Measurements from ENCODE around the gene VAV3. TPM values are rescaled to one million over a fixed set of nuclear protein-coding genes. Genes with fewer than 3 reads are reported as not detected.

VAV3 gene
- total RNA-seq, 4 donors from 2014 or later, result 44.1 to 123 (median 111) TPM

DNA sequence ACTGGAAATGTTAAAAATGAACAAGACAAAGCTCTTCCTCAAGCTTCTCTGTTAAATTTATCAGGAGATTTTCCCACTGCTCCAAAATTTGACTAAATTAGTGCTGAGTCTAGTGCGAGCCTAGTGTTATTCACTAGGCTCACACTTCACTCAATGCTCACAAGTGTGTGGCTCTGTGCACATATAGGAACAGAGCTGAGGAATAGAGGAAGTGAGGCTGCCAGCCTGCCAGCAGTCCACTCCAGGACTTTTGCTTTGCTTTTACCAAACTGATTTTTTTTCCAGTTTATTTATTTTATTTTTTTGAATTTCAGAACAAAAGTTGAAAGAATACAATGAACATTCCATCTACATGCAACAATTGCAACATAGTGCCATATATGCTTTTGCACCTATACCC, 87.2 kb downstream of the VAV3 start:
- H3K27me3 ChIP-seq, result no peaks in the 10 kb centered on the region
- no peak for TF ChIP-seq EP300 (IDR thresholded peaks at IDR 0.05; ENCODE audit: low read depth)
- TF ChIP-seq POLR2A (IDR thresholded peaks at IDR 0.05), result no peak
- no peak for TF ChIP-seq POLR2AphosphoS5 (IDR thresholded peaks at IDR 0.05)
- TF ChIP-seq, protein P1, sequence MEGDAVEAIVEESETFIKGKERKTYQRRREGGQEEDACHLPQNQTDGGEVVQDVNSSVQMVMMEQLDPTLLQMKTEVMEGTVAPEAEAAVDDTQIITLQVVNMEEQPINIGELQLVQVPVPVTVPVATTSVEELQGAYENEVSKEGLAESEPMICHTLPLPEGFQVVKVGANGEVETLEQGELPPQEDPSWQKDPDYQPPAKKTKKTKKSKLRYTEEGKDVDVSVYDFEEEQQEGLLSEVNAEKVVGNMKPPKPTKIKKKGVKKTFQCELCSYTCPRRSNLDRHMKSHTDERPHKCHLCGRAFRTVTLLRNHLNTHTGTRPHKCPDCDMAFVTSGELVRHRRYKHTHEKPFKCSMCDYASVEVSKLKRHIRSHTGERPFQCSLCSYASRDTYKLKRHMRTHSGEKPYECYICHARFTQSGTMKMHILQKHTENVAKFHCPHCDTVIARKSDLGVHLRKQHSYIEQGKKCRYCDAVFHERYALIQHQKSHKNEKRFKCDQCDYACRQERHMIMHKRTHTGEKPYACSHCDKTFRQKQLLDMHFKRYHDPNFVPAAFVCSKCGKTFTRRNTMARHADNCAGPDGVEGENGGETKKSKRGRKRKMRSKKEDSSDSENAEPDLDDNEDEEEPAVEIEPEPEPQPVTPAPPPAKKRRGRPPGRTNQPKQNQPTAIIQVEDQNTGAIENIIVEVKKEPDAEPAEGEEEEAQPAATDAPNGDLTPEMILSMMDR (IDR thresholded peaks at IDR 0.05), result no peak
- peaks cover 0 to 5% (median 0%) of the 10 kb centered on the region in 4 donors for H3K4me1 ChIP-seq
- no peak overlapping the region for H3K27ac ChIP-seq
- 55 to 85% methylated on average over 1 of the region's 1 CpG for WGBS, 2 donors (ENCODE audit: low coverage in 1 of 2)
- intact Hi-C loops (cut with DNase I; ENCODE audit: low total_unique reads), result no loop called here
- no peaks in the 10 kb centered on the region for H3K36me3 ChIP-seq
- H3K4me3 ChIP-seq, result no peak overlapping the region
- no peaks in the 10 kb centered on the region for H3K9me3 ChIP-seq
- no peak for DNase-seq
- in situ Hi-C loops (cut with MboI; ENCODE audit: low pct_ligation_motif_present in 1 of 4, low pct_unique_long_range_greater_than_20kb in 1 of 4, low sequenced_read_pairs in 3 of 4), result no loop called here

DNA sequence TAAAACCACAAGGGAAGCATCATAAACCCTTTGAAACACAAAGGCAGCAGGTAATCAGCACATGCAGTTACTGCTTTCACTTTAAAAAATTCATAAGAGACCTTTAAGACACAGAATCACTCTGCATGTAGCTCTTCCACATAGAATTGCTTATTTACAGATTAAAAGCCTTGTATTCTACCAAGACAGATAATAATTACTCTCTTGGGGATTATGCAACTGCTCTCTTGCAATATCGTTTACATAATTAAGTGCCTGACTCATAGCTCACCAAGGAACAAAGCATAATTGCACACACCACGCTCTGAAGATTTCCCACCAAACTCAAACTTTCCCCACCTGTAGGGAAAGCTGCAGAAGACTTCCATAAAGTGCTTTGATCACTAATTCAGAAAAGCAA, 87.9 kb downstream of the VAV3 start:
- Histone ChIP-seq H3K27ac (no peak overlapping the region), H3K27me3 (no peaks in the 10 kb centered on the region), H3K4me3 (no peak overlapping the region), H3K36me3 (no peaks in the 10 kb centered on the region), H3K9me3 (no peaks in the 10 kb centered on the region), H3K4me1 (peaks cover 0 to 5% (median 0%) of the 10 kb centered on the region in 4 donors)
- peak in 1 of 3 donors; percentile 31 for TF ChIP-seq POLR2AphosphoS5 (IDR thresholded peaks at IDR 0.05)
- TF ChIP-seq EP300 (IDR thresholded peaks at IDR 0.05; ENCODE audit: low read depth), result no peak
- intact Hi-C loops (cut with DNase I; ENCODE audit: low total_unique reads), result no loop called here
- 20 to 38% methylated on average over 2 of the region's 2 CpGs for WGBS, 2 donors (ENCODE audit: low coverage in 1 of 2)
- DNase-seq, result no peak
- in situ Hi-C loops (cut with MboI; ENCODE audit: low pct_ligation_motif_present in 1 of 4, low pct_unique_long_range_greater_than_20kb in 1 of 4, low sequenced_read_pairs in 3 of 4), result no loop called here

DNA sequence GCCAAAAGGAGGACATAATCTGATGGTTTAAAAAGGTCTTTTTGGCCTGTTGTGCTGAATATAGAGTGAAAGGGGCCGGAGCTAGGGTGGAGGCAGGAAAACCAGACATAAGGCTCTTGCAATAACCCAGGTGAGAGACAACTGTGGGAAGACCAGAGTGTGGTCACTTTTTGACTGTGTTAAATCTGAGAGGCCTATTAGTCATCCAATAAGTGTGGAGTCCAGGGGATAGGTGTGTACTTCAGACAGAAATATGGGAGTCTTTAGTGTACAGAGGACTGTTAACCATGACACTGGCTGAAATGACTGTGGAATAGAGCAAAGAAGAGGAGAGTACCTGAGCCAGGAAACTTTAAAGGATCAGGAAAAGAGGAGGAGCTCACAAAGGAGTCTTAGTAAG, 89.3 kb downstream of the VAV3 start:
- Histone ChIP-seq H3K27ac (no peak overlapping the region), H3K4me3 (no peak overlapping the region), H3K4me1 (peaks cover 0 to 5% (median 0%) of the 10 kb centered on the region in 4 donors), H3K36me3 (no peaks in the 10 kb centered on the region), H3K9me3 (no peaks in the 10 kb centered on the region), H3K27me3 (no peaks in the 10 kb centered on the region)
- TF ChIP-seq, protein P1 (IDR thresholded peaks at IDR 0.05), result no peak
- TF ChIP-seq POLR2AphosphoS5 (IDR thresholded peaks at IDR 0.05), result no peak
- TF ChIP-seq EP300 (IDR thresholded peaks at IDR 0.05; ENCODE audit: low read depth), result no peak
- TF ChIP-seq POLR2A (IDR thresholded peaks at IDR 0.05), result no peak
- intact Hi-C loops (cut with DNase I; ENCODE audit: low total_unique reads), result no loop called here
- WGBS, 2 donors (ENCODE audit: low coverage in 1 of 2), result 74 to 89% methylated on average over 1 of the region's 1 CpG
- in situ Hi-C loops (cut with MboI; ENCODE audit: low pct_ligation_motif_present in 1 of 4, low pct_unique_long_range_greater_than_20kb in 1 of 4, low sequenced_read_pairs in 3 of 4), result no loop called here
- no peak for DNase-seq

DNA sequence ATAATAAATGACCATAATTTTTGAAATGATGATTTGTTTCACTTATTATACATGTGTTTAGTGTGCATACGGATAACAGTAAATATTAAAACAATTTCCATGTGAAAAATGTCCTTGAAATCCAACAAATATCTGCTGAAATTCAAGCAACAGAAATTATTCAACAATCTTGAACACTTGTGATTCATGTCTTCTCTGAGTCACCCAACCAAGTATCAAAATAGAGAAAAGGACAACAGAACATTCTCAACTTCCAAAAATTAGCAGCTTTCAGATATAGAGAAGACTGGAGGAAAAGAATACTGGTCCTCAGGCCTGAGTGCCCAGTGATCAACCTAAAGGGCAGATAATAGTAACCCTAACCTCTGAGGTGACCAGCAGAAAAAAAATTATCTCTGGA, 90.8 kb downstream of the VAV3 start:
- H3K9me3 ChIP-seq, result no peaks in the 10 kb centered on the region
- TF ChIP-seq, protein P1 (IDR thresholded peaks at IDR 0.05), result no peak
- TF ChIP-seq POLR2AphosphoS5 (IDR thresholded peaks at IDR 0.05), result no peak
- TF ChIP-seq EP300 (IDR thresholded peaks at IDR 0.05; ENCODE audit: low read depth), result no peak
- no peak for TF ChIP-seq POLR2A (IDR thresholded peaks at IDR 0.05)
- intact Hi-C loops (cut with DNase I; ENCODE audit: low total_unique reads), result no loop called here
- in situ Hi-C loops (cut with MboI; ENCODE audit: low pct_ligation_motif_present in 1 of 4, low pct_unique_long_range_greater_than_20kb in 1 of 4, low sequenced_read_pairs in 3 of 4), result no loop called here
- H3K4me3 ChIP-seq, result no peak overlapping the region
- no peaks in the 10 kb centered on the region for H3K36me3 ChIP-seq
- no peaks in the 10 kb centered on the region for H3K27me3 ChIP-seq
- H3K27ac ChIP-seq, result no peak overlapping the region
- H3K4me1 ChIP-seq, result peaks cover 0 to 5% (median 0%) of the 10 kb centered on the region in 4 donors
- 85 to 88% methylated on average over 1 of the region's 1 CpG for WGBS, 2 donors (ENCODE audit: low coverage in 1 of 2)
- DNase-seq, result no peak

DNA sequence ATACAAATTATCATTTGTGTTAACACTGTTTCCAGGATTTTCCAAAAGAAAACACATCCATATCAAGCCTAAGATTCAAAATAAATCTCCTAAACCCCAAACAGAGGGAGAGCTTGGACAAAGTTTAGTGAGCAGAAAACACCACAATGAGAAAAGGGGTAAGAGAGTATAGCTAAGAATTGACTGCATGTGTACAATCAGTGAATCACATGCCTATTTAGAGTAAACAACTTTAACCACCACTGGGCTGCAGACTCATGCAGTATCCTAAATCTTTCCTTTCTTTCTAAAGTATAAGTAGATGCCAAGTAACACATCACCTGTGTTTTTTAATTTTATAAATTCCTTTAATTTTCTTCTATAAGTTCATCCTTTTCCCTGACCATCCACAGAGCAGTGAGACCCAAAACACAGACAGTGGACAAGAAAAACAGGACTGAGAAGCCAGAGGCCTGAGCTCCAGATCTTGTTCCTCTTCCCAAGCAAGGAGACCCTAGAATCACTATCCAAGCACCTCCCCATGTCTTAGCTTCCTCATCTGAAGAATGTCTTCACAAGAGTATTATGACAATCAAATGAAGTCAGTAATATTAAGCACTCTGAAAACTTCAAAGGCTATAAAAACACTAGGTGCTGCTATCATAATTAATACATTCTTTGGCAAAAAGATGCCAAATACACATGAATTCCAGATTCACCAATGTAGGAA, 93.1 kb downstream of the VAV3 start:
- H3K36me3 ChIP-seq, result no peaks in the 10 kb centered on the region
- H3K4me1 ChIP-seq, result peaks cover 0 to under 1% (median 0%) of the 10 kb centered on the region in 4 donors
- in situ Hi-C loops (cut with MboI; ENCODE audit: low pct_ligation_motif_present in 1 of 4, low pct_unique_long_range_greater_than_20kb in 1 of 4, low sequenced_read_pairs in 3 of 4), result no loop called here
- DNase-seq, result no peak
- TF ChIP-seq POLR2AphosphoS5 (IDR thresholded peaks at IDR 0.05) (no peak), EP300 (IDR thresholded peaks at IDR 0.05; ENCODE audit: low read depth) (no peak), POLR2A (IDR thresholded peaks at IDR 0.05) (no peak)
- TF ChIP-seq, protein P1 (IDR thresholded peaks at IDR 0.05), result no peak
- no peak overlapping the region for H3K4me3 ChIP-seq
- H3K9me3 ChIP-seq, result no peaks in the 10 kb centered on the region
- intact Hi-C loops (cut with DNase I; ENCODE audit: low total_unique reads), result no loop called here
- no peak overlapping the region for H3K27ac ChIP-seq
- H3K27me3 ChIP-seq, result no peaks in the 10 kb centered on the region

All from transverse colon (tissue), 4 donors.